H4 (cell line): ENCODE results near the gene RAP1GAP2. TPM values are rescaled to one million over a fixed set of nuclear protein-coding genes. Genes with fewer than 3 reads are reported as not detected.
A peak's percentile ranks its signal among the peaks of the same experiment; 100 is the strongest.
"Not testable (repeated sequence)": the region's sequence is repeated elsewhere in the genome, so short reads cannot be mapped to it uniquely, and the experiment has no call there.

Experiments used
- DNase-seq: peaks from one replicate; pipeline ENCODE4 v3.0.0-alpha.2; 2015; ENCODE audit warnings: low spot score
- total RNA-seq: library from RNA; depleted of rRNA; stranded (reverse); fragments of >200 nt; shearing (Covaris generic); gene quantifications from 2 replicates; pipeline ENCODE4 v1.2.3, GENCODE V29; 2014; rRNA removed

Gene RAP1GAP2
- total RNA-seq, 1 experiment from 2014 or later: 2.4 TPM

DNA sequence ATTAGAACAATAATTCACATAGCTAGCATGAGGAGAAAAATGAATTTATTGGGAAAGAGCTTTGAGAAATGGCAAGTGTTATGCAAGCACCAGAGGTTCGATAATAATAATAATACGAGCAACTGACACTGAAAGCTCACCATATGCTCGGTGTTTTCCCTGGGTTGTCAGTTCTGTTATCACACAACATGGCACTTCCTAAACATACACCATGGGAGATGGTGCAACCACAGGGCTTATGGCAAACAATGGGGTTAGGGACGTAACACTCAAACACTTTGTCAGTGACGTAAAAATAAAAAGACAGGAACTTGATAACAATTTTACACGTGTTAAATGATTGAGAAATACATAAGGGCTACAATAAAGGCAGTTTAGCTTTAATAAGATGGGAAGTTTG is 243.5 kb downstream of the RAP1GAP2 start:
- no peak for DNase-seq

DNA sequence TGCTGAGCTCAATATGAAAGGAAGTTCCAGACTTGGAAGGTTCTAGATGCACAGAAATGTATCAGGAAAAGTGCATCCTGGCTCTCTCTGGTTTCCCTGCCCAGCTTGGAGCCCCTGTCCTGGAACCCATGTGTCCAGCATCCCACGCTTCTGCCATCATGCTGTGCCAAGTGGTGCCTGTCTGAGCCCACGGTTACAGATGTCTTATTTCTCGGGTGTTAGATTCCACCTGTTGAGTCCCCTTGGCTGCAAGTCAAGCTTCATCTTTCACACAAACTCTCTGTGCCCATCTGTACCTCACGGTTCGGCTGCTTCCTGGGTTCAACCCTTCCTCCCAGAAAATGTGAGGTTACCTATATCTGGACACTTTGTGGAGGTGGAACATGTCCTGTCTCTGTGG is 244.6 kb downstream of the RAP1GAP2 start:
- no peak for DNase-seq

DNA sequence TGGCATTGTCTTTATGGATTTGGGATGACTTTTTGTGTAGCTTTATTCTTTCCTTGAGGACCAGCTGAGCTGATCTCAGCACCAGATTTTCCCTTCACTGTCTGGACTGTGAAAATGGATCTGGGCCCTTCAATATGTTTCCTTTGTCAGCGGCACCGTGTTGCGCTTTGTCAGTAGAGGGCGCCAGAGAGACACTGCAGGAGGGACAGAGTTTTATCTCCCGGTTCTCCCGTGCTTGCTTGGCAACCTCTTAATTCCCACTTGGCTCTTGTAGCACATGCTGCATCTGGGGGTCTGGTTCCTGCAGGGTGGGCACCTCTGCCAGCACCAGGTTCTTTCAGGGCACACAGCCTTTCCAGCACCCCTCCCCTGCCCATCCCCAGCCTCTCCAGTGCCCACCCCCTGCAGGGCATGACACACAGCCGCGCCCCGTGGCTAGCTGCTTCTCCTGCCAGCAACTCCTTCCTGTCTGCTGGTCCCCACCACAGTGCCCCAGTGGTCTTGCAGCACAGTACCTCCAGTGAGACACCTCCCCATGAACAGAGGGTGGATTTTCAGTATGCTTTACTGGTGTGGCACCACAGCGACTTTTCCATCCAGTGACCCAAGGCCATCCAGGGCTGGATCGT is 247.6 kb downstream of the RAP1GAP2 start:
- no peak for DNase-seq

DNA sequence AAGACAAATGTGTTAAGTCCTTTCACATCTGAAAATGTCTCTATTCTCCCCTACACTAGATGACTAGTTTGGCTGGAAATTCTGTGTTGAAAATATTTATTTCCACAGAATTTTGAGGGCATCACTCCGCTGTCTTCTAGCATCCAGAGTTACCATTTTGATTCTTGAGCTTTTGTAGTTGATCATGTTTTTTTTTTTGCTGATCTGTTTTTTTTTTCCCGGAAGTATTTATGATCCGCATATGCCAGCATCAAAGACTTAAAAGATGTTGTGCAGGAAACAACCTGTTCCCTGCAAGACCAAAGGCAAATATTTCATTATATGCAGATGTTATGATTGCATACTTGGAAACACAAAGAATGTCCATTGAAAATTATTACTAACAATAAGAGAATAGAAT is 250.5 kb downstream of the RAP1GAP2 start:
- no peak for DNase-seq

DNA sequence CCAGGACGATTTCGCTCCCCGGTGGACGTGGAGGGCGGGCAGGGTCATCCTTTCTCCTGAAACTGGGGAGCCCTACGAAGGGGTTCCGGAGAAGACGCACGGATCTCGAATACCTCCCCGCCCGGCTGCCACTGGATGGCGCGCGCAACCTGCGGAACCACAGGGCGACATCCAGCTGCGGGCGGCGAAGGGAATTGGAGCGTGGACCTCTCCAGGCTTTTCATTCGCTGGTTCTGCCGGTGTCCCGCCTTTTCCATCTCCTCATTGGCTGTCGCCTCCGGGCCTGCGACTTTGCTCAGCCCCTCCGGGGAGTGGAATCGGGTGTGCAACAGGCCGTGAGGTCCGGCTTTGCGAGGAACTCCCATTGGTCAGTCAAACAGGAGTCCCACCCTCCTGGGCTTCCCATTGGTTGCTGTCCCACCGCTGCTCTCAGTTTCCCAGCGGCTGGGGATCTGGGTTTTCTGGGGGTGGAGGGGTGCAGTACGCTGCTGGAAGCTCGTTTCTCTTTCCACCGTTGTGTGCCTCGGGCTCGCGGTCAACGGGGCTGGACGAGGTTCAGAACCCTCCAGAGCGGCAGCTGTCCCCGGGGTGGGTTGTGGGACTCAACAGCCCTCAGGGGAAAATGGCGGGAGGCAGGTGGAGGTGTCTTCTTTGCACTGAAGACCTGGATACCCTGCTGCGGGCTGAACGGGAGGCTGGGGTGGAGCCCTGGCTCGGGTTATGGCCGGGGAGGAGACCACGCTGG is 252.7 kb downstream of the RAP1GAP2 start:
- peak; percentile 94 for DNase-seq

DNA sequence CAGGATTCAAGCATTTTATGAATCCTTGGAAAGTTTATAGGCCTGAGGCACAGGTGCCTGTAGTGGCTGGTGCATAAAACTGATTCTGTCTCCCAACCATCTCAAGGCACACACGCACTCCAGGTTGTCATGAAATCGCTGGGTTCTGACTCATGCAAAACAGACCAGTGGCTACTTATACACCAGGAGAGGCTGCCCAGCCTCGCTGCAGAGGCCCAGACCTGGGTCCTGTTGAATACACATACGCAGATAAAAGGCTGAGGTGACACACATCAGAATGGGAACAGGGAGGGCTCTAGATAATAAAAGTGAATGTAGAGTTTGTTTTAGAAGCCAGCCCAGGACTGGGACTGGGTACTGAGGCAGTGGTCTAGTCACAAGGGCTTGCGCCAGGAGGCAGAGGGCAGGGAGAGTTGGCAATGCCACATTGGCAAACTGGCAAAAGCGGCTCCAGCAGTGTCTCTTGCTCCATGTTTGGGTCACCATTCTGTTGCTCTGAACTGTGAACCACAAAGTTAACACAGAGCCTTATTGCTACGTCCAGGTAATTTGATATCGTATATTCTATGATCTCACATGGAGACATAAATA is 253.6 kb downstream of the RAP1GAP2 start:
- DNase-seq: no peak

DNA sequence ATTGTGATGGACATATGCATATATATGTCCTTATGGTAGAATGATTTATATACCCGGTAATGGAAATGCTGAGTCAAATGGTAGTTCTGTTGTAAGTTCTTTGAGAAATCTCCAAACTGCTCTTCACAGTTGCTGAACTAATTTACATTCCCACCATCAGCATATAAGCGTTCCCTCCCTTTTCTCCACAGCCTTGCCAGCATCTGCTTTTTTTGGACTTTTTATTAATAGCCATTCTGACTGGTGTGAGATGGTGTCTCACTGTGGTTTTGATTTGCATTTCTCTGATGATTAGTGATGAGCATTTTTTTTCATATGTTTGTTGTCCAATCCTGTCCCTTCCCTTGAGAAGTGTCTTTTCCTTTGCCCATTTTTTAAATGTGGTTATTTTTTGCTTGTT is 258.6 kb downstream of the RAP1GAP2 start:
- not testable (repeated sequence) for DNase-seq

GRCh38 chr17:3062824-3063377 is 266.7 kb downstream of the RAP1GAP2 start:
- DNase-seq: not testable (repeated sequence)

GRCh38 chr17:3063507-3063906 is 267.3 kb downstream of the RAP1GAP2 start, which contains the start of gene OR1D5:
Gene OR1D5, minus strand, starts transcription at chr17:3063607. Its CDS starts 0 bp downstream, at chr17:3063607.
- not testable (repeated sequence) for DNase-seq

- not testable (repeated sequence) for DNase-seq
Observed at GRCh38 chr17:3065192-3065591, 269.0 kb downstream of the RAP1GAP2 start.

DNA sequence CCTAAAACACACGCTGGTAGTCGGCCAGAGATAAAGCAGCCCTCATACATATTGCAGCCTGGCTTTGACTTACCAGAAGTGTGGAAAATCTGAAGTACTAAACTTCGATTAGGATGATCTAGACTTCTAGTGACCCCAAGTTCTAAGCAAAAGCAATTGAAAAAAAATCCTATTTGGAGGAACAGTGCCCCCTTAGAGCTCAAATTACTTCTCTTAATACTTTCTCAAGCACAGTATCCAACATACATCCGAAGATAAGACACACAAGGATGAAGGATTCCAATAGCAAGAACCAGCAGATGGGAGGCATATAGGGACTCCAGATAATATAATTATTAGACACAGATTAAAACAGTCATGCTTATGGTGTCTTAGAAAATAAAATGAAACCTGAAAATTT is 277.6 kb downstream of the RAP1GAP2 start:
- not testable (repeated sequence) for DNase-seq

Other genes starting within 250 kb of the RAP1GAP2 start
- gene PAFAH1B1, start 202.8 kb upstream of the RAP1GAP2 start, total RNA-seq: 49.1 and 57.1 TPM in 2 replicates
- gene CLUH, start 84.7 kb upstream of the RAP1GAP2 start, total RNA-seq: 11.4 and 14.4 TPM in 2 replicates
- gene CCDC92B, start 46.8 kb upstream of the RAP1GAP2 start, total RNA-seq: not detected in 2 replicates